ENCODE data around the gene TRIM27. TPM values are rescaled to one million over a fixed set of nuclear protein-coding genes. Genes with fewer than 3 reads are reported as not detected.
"Not testable (repeated sequence)": the region's sequence is repeated elsewhere in the genome, so short reads cannot be mapped to it uniquely, and the experiment has no call there.

Gene TRIM27
- total and polyA plus RNA-seq, 2 experiments from 2014 or later: 57.0 to 60.8 TPM

- Histone ChIP-seq H3K27ac (peak overlapping the region; percentile 98), H3K4me3 (peak overlapping the region; percentile 63), H3K9me3 (ENCODE audit: low read depth) (no peaks in the 10 kb centered on the region), H3K4me1 (ENCODE audit: insufficient read depth) (peaks cover 7% of the 10 kb centered on the region), H3K36me3 (replicated peaks; ENCODE audit: insufficient read depth, low read depth) (no peaks in the 10 kb centered on the region), H3K79me2 (no peaks in the 10 kb centered on the region), H3K27me3 (no peaks in the 10 kb centered on the region), H4K20me1 (ENCODE audit: insufficient read depth, poor library complexity, severe bottlenecking) (no peaks in the 10 kb centered on the region), H3K4me2 (peak overlapping the region; percentile 94), H3K9me2 (replicated peaks; ENCODE audit: insufficient read depth) (no peaks in the 10 kb centered on the region), H2AFZ (peak overlapping the region; percentile 97)
- peak; percentile 40 for DNase-seq (ENCODE audit: low spot score)
- no peak for TF ChIP-seq EZH2phosphoT487 (IDR thresholded peaks at IDR 0.05; ENCODE audit: low read depth, severe bottlenecking, unreplicated experiment)
- TF ChIP-seq, protein P1, sequence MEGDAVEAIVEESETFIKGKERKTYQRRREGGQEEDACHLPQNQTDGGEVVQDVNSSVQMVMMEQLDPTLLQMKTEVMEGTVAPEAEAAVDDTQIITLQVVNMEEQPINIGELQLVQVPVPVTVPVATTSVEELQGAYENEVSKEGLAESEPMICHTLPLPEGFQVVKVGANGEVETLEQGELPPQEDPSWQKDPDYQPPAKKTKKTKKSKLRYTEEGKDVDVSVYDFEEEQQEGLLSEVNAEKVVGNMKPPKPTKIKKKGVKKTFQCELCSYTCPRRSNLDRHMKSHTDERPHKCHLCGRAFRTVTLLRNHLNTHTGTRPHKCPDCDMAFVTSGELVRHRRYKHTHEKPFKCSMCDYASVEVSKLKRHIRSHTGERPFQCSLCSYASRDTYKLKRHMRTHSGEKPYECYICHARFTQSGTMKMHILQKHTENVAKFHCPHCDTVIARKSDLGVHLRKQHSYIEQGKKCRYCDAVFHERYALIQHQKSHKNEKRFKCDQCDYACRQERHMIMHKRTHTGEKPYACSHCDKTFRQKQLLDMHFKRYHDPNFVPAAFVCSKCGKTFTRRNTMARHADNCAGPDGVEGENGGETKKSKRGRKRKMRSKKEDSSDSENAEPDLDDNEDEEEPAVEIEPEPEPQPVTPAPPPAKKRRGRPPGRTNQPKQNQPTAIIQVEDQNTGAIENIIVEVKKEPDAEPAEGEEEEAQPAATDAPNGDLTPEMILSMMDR (IDR thresholded peaks at IDR 0.05; ENCODE audit: poor library complexity): no peak
- TF ChIP-seq EZH2 (IDR thresholded peaks at IDR 0.05; ENCODE audit: borderline replicate concordance): no peak
- WGBS (ENCODE audit: low lambda C conversion rate, missing lambda C conversion rate): 34% methylated on average over 5 of the region's 5 CpGs
Observed at GRCh38 chr6:28867086-28867409, 56.7 kb downstream of the TRIM27 start.

DNA sequence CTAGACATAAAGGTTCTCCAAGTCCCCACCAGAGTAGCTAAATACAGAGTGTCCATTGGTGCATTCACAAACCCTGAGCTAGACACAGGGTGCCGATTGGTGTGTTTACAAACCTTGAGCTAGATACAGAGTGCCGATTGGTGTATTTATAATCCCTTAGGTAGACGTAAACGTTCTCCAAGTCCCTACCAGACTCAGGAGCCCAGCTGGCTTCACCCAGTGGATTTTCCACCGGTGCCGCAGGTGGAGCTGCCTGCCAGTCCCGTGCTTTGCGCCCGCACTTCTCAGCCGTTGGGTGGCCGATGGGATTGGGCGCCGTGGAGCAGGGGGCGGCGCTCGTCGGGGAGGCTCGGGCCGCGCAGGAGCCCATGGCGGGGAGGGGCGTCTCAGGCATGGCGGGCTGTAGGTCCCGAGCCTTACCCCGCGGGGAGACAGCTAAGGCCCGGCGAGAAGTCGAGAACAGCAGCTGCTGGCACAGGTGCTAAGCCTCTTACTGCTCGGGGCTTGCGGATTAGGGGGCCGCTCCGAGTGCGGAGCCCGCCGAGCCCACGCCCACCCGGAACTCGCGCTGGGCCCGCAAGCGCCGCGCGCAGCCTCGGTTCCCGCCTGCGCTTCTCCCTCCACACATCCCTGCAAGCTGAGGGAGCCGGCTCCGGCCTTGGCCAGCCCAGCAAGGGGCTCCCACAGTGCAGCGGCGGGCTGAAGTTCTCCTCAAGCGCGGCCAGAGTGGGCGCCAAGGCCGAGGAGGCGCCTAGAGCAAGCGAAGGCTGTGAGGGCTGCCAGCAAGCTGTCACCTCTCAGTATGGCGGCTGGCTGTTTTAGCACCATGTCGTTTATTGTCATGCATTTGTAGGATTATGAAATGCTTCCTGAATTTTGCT lies 57.3 kb downstream of the TRIM27 start:
- 2% methylated on average over 44 of the region's 60 CpGs for WGBS (ENCODE audit: low lambda C conversion rate, missing lambda C conversion rate)
- not testable (repeated sequence) for H3K27me3 ChIP-seq; H3K4me1 ChIP-seq (ENCODE audit: insufficient read depth); H3K9me2 ChIP-seq (replicated peaks; ENCODE audit: insufficient read depth); H4K20me1 ChIP-seq (ENCODE audit: insufficient read depth, poor library complexity, severe bottlenecking); H3K9me3 ChIP-seq (ENCODE audit: low read depth); H3K36me3 ChIP-seq (replicated peaks; ENCODE audit: insufficient read depth, low read depth); H3K79me2 ChIP-seq
- peak overlapping the region; percentile 97 for H2AFZ ChIP-seq
- H3K4me2 ChIP-seq: peak overlapping the region; percentile 94
- peak overlapping the region; percentile 98 for H3K27ac ChIP-seq
- peak overlapping the region; percentile 63 for H3K4me3 ChIP-seq
- peak; percentile 80 for DNase-seq (ENCODE audit: low spot score)

DNA sequence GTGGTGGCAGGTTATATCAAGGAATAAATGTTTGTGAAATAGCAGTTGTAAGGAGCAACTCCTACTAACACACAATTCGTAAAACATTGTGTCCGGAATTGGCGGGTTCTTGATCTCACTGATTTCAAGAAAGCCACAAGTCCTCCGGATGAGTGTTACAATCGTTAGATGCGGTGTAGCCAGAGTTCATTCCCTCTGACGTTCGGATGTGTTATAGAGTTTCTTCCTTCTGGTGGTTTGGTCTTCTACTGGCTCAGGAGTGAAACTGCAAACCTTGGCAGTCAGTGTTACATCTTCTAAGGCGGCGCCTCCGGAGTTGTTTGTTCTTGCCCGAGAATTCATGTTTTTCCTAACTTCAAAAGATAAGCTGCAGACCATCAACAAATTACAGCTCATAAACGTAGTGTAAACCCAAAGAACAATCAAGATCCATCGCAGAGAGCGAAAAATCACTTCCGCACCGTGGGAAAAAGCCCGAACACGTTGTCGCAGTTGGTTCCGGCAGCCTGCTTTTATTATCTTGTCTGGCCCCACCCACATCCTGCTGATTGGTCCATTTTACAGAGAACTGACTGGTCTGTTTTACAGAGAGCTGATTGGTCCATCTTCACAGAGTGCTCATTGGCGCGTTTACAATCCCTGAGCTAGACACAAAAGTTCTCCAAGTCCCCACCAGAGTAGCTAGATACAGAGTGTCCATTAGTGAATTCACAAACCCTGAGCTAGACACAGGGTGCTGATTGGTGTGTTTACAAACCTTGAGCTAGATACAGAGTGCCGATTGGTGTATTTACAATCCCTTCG lies 58.2 kb downstream of the TRIM27 start:
- no peak overlapping the region for H3K4me3 ChIP-seq
- DNase-seq (ENCODE audit: low spot score): peak; percentile 29

More for the DNA sequence above, 58.2 kb downstream of the TRIM27 start:
- H3K79me2 ChIP-seq: no peaks in the 10 kb centered on the region
- H3K36me3 ChIP-seq (replicated peaks; ENCODE audit: insufficient read depth, low read depth): no peaks in the 10 kb centered on the region
- H3K27me3 ChIP-seq: no peaks in the 10 kb centered on the region
- peaks cover 7% of the 10 kb centered on the region for H3K4me1 ChIP-seq (ENCODE audit: insufficient read depth)
- H3K9me3 ChIP-seq (ENCODE audit: low read depth): no peaks in the 10 kb centered on the region
- H3K27ac ChIP-seq: peak overlapping the region; percentile 98
- TF ChIP-seq, protein P1 (IDR thresholded peaks at IDR 0.05; ENCODE audit: poor library complexity): no peak
- no peak for TF ChIP-seq EZH2 (IDR thresholded peaks at IDR 0.05; ENCODE audit: borderline replicate concordance)
- no peak for TF ChIP-seq EZH2phosphoT487 (IDR thresholded peaks at IDR 0.05; ENCODE audit: low read depth, severe bottlenecking, unreplicated experiment)
- H3K9me2 ChIP-seq (replicated peaks; ENCODE audit: insufficient read depth): no peaks in the 10 kb centered on the region
- WGBS (ENCODE audit: low lambda C conversion rate, missing lambda C conversion rate): 82% methylated on average over 25 of the region's 25 CpGs
- H3K4me2 ChIP-seq: peak overlapping the region; percentile 94
- H2AFZ ChIP-seq: peak overlapping the region; percentile 97
- H4K20me1 ChIP-seq (ENCODE audit: insufficient read depth, poor library complexity, severe bottlenecking): no peaks in the 10 kb centered on the region

Measured in hepatocyte (in vitro differentiated cells).